GM21360 (cell line): ENCODE measurements around the gene RAP1GAP.

ENCODE experiments used
- ATAC-seq: cut with Tn5 transposase; IDR thresholded peaks from one replicate; pipeline ENCODE4 v1.9.1; 2021; ENCODE audit warnings: mild to moderate bottlenecking, moderate library complexity; ENCODE audit not compliant: unreplicated experiment

The RAP1GAP gene

DNA sequence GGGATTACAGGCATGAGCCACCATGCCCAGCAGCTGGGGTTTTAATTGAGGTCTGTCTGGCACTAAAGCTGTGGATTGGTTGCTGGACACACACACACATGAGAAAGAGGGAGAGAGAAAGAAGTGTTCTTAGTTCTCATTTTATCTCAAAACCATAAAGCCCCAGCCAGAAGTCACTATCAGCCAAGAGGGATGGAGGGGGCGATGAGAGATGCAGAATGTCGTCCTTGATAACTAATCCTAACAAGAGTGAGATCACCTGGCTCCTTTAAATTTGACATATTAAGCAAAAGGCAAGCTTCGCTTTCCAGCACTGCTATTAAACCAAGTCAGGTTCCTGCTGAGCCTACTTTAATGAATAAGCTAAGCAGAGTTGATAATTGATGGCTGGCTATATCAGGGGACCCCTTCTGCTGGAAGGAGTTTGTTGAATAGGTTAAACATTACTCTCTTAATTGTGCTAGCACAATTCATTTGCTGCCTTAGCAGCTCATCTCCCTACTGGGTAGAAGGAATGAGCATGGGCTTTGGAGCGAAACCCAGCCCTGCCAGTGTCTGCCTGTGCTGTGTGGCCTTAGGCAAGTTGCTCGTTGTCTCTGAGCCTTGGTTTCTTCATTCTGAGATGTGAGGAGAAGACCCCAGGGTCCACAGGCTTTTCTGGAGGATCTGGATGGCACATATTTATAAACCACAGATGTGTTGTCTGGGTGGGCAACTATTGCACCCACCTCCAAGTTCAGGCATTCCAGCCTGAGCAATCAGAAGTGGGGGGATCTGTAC, 109.2 kb downstream of the RAP1GAP start:
- no peak for ATAC-seq

DNA sequence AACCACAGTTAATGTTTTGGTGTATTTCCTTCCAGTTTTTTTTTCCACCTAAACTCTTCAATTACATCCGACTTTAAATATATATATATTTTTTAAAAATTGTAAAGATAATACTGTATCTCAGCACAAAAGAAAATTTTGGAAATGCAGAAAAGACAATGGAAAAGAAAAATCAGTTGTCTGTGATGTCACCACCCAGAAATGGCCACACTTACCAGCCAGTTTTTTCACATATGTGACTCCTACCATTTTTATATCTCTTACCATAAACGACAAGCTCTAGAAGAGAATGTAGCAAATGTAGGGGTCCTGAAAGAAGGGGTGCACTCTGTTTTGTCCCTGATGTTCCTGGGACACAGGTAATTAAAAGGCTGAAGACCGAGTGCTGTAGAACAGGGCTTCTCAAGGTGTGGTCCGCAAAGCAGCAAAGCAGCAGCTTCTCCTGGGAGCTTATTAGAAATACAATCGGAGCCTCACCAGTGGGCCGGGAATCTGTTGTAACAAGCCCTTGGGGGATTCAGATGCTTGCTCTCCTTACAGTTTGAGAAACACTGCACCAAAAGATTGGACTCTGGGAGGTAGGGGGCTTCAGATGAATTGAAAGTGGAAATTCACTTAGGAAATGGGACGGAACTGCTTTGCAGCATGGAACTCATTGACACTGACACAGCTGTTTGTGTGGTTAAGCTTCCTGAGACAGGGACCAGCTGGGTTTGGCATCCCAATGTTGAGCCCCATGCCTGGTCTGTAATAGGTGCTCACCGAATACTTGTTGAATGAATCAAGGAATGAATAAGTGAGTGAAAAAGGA, 115.8 kb downstream of the RAP1GAP start:
- ATAC-seq, result no peak

DNA sequence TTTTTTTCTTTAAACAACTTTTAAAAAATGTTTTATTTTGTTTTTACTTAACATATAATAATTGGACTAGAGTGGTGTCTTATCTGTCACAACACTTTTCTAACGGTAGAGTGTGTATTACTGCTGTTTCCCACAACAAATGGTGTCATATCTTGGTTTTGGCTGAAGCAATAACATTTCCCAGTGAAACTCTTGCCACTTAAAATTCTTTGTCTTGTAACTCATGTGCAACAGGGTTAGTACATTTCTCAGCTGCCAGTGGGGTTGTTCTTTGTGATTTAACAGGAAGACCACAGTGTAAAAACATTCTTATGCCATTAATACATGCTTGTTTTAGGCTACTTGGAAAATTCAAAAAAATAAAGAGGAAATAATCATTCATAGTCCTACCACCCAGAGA, 116.4 kb downstream of the RAP1GAP start:
- no peak for ATAC-seq

DNA sequence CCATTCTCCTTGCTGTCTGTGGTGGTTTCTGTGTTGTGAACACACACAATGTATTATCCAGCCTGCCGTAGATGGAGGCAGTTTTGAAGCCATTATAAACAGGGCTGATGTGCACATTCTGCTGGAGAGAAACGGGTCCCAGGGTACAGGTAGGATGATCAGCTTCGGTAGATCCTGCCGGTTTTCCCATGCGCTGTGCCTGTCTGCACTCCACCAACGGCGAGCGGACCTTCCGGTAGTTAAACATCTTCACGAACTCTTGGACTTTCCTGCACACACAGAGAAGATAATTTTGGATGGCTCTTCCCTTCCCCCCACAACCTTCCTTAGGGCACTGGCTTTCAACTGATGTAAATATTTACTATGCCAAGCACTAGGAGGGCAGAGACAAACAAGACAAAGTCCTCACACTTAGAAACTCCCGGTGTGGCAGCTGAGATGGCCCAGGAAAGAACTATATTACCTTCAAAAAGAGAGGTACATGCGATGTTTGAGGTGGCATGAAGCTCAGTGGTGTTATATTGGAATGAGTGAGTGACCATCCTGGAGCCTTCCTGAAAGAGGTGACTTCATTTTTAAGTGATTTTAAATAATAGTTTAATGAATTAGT, 118.2 kb downstream of the RAP1GAP start:
- no peak for ATAC-seq

DNA sequence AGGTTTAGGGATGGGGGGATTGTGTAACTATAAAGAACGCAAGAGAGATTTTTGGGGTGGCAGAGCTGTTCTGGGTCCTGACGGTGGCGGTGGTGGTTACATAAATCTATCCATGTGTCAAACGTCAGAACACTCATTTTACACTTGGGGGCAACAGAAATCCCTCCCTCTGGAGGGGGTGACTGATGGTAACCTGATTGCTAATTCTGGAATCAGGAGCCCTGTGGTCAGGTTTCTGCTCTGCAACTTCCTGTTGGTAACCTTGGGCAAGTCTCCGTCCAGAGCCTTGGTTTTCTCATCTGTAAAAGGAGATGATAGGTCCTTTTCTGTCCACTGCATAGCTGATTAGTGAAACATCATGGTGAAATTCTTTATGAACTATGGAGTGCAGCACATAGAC, 119.1 kb downstream of the RAP1GAP start:
- ATAC-seq, result no peak

DNA sequence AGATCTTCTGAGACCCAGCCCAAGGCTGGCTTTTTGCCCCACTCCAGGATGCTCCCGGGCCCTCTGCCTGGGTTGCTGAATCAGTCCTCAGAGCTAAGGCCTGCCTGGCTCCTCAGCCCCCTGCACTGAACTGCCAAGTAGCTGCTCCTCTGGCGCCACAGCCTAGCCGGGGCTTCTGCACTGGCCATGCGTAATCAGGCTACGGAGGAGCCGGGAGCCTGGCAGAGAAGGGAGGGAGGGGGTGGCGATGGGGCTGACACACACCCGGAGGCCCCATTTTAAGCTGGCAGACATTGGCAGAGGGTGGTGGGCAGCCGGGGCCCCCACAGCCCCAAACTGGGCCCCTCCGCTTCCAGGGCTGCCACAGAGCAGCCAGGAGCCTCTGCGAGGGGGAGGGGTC, 121.3 kb downstream of the RAP1GAP start:
- no peak for ATAC-seq
